Sigmoid colon (tissue), 4 donors: ENCODE results near the gene ECT2L.

ENCODE experiments used
- POLR2A ChIP-seq, 2 donors: fragments of 450-650 bp; IDR thresholded peaks; one replicate each; pipeline ENCODE4 v1.6.1; 2016; ENCODE audit warnings: antibody characterized with exemption in 2 of 2, mild to moderate bottlenecking in 2 of 2, moderate library complexity in 2 of 2
- POLR2AphosphoS5 ChIP-seq, 4 donors: sonication (generic); formaldehyde crosslinking; IDR thresholded peaks; one replicate each; pipeline ENCODE4 v1.6.1; 2017; ENCODE audit warnings: antibody characterized with exemption in 4 of 4
- TF ChIP-seq, protein P1 (sequence below), 4 experiments: fragments of 450-650 bp in 3 of 4; fragments of 200-600 bp in 1 of 4; IDR thresholded peaks; one replicate each; pipeline ENCODE4 v1.5.1; 2016 to 2019; ENCODE audit warnings: antibody characterized with exemption in 4 of 4, mild to moderate bottlenecking in 3 of 4, moderate library complexity in 2 of 4

DNA sequence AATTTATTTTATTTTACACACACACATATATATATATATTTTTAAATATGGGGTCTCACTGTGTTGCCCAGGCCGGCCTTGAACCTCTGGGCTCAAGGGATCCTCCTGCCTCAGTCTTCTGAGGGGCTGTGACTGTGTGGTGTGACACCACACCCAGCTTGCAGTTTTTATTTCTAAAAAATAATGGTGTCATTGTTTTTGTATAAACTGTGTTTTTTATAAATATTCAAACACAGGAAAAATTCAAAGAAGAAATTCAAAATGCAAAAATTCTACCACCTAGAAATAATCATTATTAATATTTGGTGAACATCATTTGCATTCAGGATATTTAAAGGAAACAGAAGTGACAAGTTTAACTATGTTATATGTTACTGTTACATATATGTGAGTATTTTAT lies 19.2 kb upstream of the ECT2L start:
- TF ChIP-seq POLR2A (IDR thresholded peaks at IDR 0.05) (no peak), POLR2AphosphoS5 (IDR thresholded peaks at IDR 0.05) (no peak)
- TF ChIP-seq, protein P1, sequence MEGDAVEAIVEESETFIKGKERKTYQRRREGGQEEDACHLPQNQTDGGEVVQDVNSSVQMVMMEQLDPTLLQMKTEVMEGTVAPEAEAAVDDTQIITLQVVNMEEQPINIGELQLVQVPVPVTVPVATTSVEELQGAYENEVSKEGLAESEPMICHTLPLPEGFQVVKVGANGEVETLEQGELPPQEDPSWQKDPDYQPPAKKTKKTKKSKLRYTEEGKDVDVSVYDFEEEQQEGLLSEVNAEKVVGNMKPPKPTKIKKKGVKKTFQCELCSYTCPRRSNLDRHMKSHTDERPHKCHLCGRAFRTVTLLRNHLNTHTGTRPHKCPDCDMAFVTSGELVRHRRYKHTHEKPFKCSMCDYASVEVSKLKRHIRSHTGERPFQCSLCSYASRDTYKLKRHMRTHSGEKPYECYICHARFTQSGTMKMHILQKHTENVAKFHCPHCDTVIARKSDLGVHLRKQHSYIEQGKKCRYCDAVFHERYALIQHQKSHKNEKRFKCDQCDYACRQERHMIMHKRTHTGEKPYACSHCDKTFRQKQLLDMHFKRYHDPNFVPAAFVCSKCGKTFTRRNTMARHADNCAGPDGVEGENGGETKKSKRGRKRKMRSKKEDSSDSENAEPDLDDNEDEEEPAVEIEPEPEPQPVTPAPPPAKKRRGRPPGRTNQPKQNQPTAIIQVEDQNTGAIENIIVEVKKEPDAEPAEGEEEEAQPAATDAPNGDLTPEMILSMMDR (IDR thresholded peaks at IDR 0.05), result no peak
